ENCODE data around the gene ARRDC5.

GRCh38 chr19:4911786-4912672 is 9.3 kb upstream of the ARRDC5 start:
- TF ChIP-seq CTCF (conservative IDR thresholded peaks at IDR 0.05; ENCODE audit: low read length), result peak; percentile 77
- TF ChIP-seq EZH2phosphoT487 (IDR thresholded peaks at IDR 0.05; ENCODE audit: borderline replicate concordance), result no peak

Data from Loucy (cell line).